Epithelial cell of proximal tubule (primary cell): ENCODE data around the gene NLGN1. TPM values are rescaled to one million over a fixed set of nuclear protein-coding genes. Genes with fewer than 3 reads are reported as not detected.

ENCODE experiments used
- DNase-seq: peaks from one replicate; pipeline ENCODE4 v3.0.0-alpha.2; 2011; ENCODE audit warnings: low read depth
- H3K4me3 ChIP-seq: 2 replicates; pipeline ENCODE4 v1.5.1; 2011; ENCODE audit warnings: low read depth, mild to moderate bottlenecking, low read length
- CTCF ChIP-seq: conservative IDR thresholded peaks from 2 replicates; pipeline ENCODE4 v1.5.1; 2012; ENCODE audit warnings: low read depth, mild to moderate bottlenecking, low read length
- total RNA-seq: library from RNA; depleted of rRNA; stranded (reverse); fragments of >200 nt; gene quantifications from 2 replicates; pipeline ENCODE4 v1.2.3, GENCODE V29; 2015

Gene NLGN1
- total RNA-seq, 1 donor from 2014 or later = 1.9 TPM

GRCh38 chr3:174193604-174194003 lies 796.1 kb downstream of the NLGN1 start:
- H3K4me3 ChIP-seq = no peak overlapping the region
- no peak for DNase-seq
- TF ChIP-seq CTCF = no peak

GRCh38 chr3:174197416-174197815 lies 799.9 kb downstream of the NLGN1 start:
- no peak for TF ChIP-seq CTCF
- no peak for DNase-seq
- H3K4me3 ChIP-seq = no peak overlapping the region

- no peak for TF ChIP-seq CTCF
- no peak overlapping the region for H3K4me3 ChIP-seq
- DNase-seq = no peak
These were observed 800.7 kb downstream of the NLGN1 start for GRCh38 chr3:174198199-174198598.

- no peak for TF ChIP-seq CTCF
- no peak for DNase-seq
- H3K4me3 ChIP-seq = no peak overlapping the region
These were observed 802.2 kb downstream of the NLGN1 start for GRCh38 chr3:174199696-174200095.

GRCh38 chr3:174202116-174202515 lies 804.6 kb downstream of the NLGN1 start:
- no peak overlapping the region for H3K4me3 ChIP-seq
- DNase-seq = no peak
- TF ChIP-seq CTCF = no peak

- no peak for TF ChIP-seq CTCF
- no peak for DNase-seq
- H3K4me3 ChIP-seq = no peak overlapping the region
These were observed 805.0 kb downstream of the NLGN1 start for GRCh38 chr3:174202561-174202960.

GRCh38 chr3:174204765-174205164 lies 807.2 kb downstream of the NLGN1 start:
- no peak for DNase-seq
- no peak overlapping the region for H3K4me3 ChIP-seq
- no peak for TF ChIP-seq CTCF
